Keratinocyte (primary cell): ENCODE data around the gene TMEM132D. TPM values are rescaled to one million over a fixed set of nuclear protein-coding genes. Genes with fewer than 3 reads are reported as not detected.

ENCODE experiments used
- DNase-seq: peaks from one replicate; pipeline ENCODE4 v3.0.0-alpha.2; 2011; ENCODE audit warnings: low read depth, missing footprints, low spot score
- FAIRE-seq: peaks from 2 replicates; lab custom pipeline; 2011; peaks lifted over from hg19 to GRCh38; lab: Jason Lieb, UNC
- H2AFZ ChIP-seq: 2 replicates; pipeline ENCODE4 v1.6.0; 2012; ENCODE audit warnings: low read length, control low read depth, inconsistent platforms; ENCODE audit not compliant: control insufficient read depth
- H3K27ac ChIP-seq: 2 replicates; pipeline ENCODE4 v1.5.1; 2011; ENCODE audit warnings: low read length; ENCODE audit not compliant: control insufficient read depth, insufficient read depth
- H3K27me3 ChIP-seq: 3 replicates; pipeline ENCODE4 v1.6.0; 2011; ENCODE audit warnings: low read length; ENCODE audit not compliant: control insufficient read depth, insufficient read depth; ENCODE audit errors: extremely low read depth
- H3K36me3 ChIP-seq, 2 experiments: 2 replicates in 1 of 2; 3 replicates in 1 of 2; pipeline ENCODE4 v1.5.1; 2011; ENCODE audit warnings: low read length in 2 of 2, mild to moderate bottlenecking in 1 of 2; ENCODE audit not compliant: control insufficient read depth in 2 of 2, insufficient read depth in 2 of 2; ENCODE audit errors: extremely low read depth in 1 of 2
- H3K4me1 ChIP-seq: 3 replicates; pipeline ENCODE4 v1.5.1; 2011; ENCODE audit warnings: low read length; ENCODE audit not compliant: control insufficient read depth, insufficient read depth; ENCODE audit errors: extremely low read depth
- H3K4me2 ChIP-seq: 3 replicates; pipeline ENCODE4 v1.6.0; 2011; ENCODE audit warnings: low read depth, low read length; ENCODE audit not compliant: control insufficient read depth, insufficient read depth; ENCODE audit errors: extremely low read depth
- H3K4me3 ChIP-seq, 3 experiments: fragments of 200-600 bp in 1 of 3; sonication (generic) in 1 of 3; 2 replicates in 2 of 3; 3 replicates in 1 of 3; pipeline ENCODE4 v1.5.1; 2011 to 2016; ENCODE audit warnings: low read length in 3 of 3, mild to moderate bottlenecking in 3 of 3, control low read depth in 2 of 3, inconsistent platforms in 1 of 3, low read depth in 1 of 3, mixed read lengths in 1 of 3, mixed run types in 1 of 3, moderate library complexity in 1 of 3; ENCODE audit not compliant: control insufficient read depth in 2 of 3, insufficient read depth in 2 of 3; ENCODE audit errors: extremely low read depth in 1 of 3
- H3K79me2 ChIP-seq: 2 replicates; pipeline ENCODE4 v1.6.0; 2012; ENCODE audit warnings: low read length; ENCODE audit not compliant: control insufficient read depth, insufficient read depth
- H3K9ac ChIP-seq: 3 replicates; pipeline ENCODE4 v1.6.0; 2011; ENCODE audit warnings: low read length; ENCODE audit not compliant: control insufficient read depth, insufficient read depth; ENCODE audit errors: extremely low read depth
- H3K9me1 ChIP-seq: 3 replicates; pipeline ENCODE4 v1.6.0; 2011; ENCODE audit warnings: low read length; ENCODE audit not compliant: control insufficient read depth, insufficient read depth; ENCODE audit errors: extremely low read depth
- H3K9me3 ChIP-seq: 2 replicates; pipeline ENCODE4 v1.5.1; 2012; ENCODE audit warnings: low read depth, low read length; ENCODE audit not compliant: control insufficient read depth
- H4K20me1 ChIP-seq: 3 replicates; pipeline ENCODE4 v1.6.0; 2011; ENCODE audit warnings: low read length; ENCODE audit not compliant: control insufficient read depth, insufficient read depth; ENCODE audit errors: extremely low read depth
- CTCF ChIP-seq, 3 experiments: IDR thresholded peaks in 1 of 3; conservative IDR thresholded peaks in 1 of 3; optimal IDR thresholded peaks in 1 of 3; 2 replicates in 2 of 3; 3 replicates in 1 of 3; pipeline versions ENCODE3 to v1.5.1; 2011; ENCODE audit warnings: low read length in 3 of 3, mild to moderate bottlenecking in 3 of 3, moderate library complexity in 2 of 3, control low read depth in 1 of 3, inconsistent platforms in 1 of 3; ENCODE audit not compliant: insufficient read depth in 2 of 3; ENCODE audit errors: extremely low read depth in 1 of 3
- EZH2 ChIP-seq: IDR thresholded peaks from one replicate; pipeline ENCODE4 v1.6.1; 2012; ENCODE audit warnings: inconsistent platforms, mild to moderate bottlenecking, low read length, moderate library complexity
- dilution Hi-C: fragments of 300-500 bp; cut with MboI; formaldehyde crosslinking; loops from one replicate; pipeline ENCODE4 v1.7.0; 2020; ENCODE audit warnings: low sequenced_read_pairs; ENCODE audit not compliant: extremely low pct_ligation_motif_present
- polyA plus RNA-seq, 5 experiments: library from polyadenylated mRNA; depleted of rRNA in 3 of 5; stranded (reverse) in 3 of 5; stranded (forward) in 1 of 5; unstranded in 1 of 5; fragments of >200 nt; gene quantifications; 1 replicate in 1 of 5; 2 replicates in 3 of 5; 3 replicates in 1 of 5; pipeline versions ENCODE4 v1.2.1 to v1.2.3, GENCODE V29; 2011 to 2012; ENCODE audit warnings: missing spikeins in 2 of 5, low read depth in 1 of 5, low replicate concordance in 1 of 5

Gene TMEM132D
- polyA plus RNA-seq, 1 donor (not counting 4 experiments of a cell fraction or from before 2014, with no cell fraction given), result not detected

- no peak overlapping the region for H2AFZ ChIP-seq
- no peaks in the 10 kb centered on the region for H4K20me1 ChIP-seq
- H3K9me3 ChIP-seq, result peaks cover 3% of the 10 kb centered on the region
- no peak overlapping the region for H3K9ac ChIP-seq
- no peaks in the 10 kb centered on the region for H3K27me3 ChIP-seq
- no peaks in the 10 kb centered on the region for H3K4me1 ChIP-seq
- H3K36me3 ChIP-seq, result no peaks in the 10 kb centered on the region
- TF ChIP-seq CTCF (optimal IDR thresholded peaks at IDR 0.05 in 1 of 3, IDR thresholded peaks at IDR 0.05 in 1 of 3, conservative IDR thresholded peaks at IDR 0.05 in 1 of 3; ENCODE audit: extremely low read depth in 1 of 3, insufficient read depth in 2 of 3, low read length in 3 of 3) (no peak), EZH2 (no peak)
- FAIRE-seq, result no peak
- no peak for DNase-seq
- no peaks in the 10 kb centered on the region for H3K79me2 ChIP-seq
- no peaks in the 10 kb centered on the region for H3K9me1 ChIP-seq
- dilution Hi-C loops, result no loop called here
- no peak overlapping the region for H3K4me2 ChIP-seq
- H3K4me3 ChIP-seq, result no peak overlapping the region
- no peak overlapping the region for H3K27ac ChIP-seq
Observed at GRCh38 chr12:129241852-129242251, 662.0 kb downstream of the TMEM132D start.

- no peak overlapping the region for H2AFZ ChIP-seq
- H3K9me1 ChIP-seq, result no peaks in the 10 kb centered on the region
- H3K4me3 ChIP-seq, result no peak overlapping the region
- no peaks in the 10 kb centered on the region for H3K79me2 ChIP-seq
- no peak overlapping the region for H3K27ac ChIP-seq
- no peak for FAIRE-seq
- no peaks in the 10 kb centered on the region for H3K27me3 ChIP-seq
- TF ChIP-seq CTCF (optimal IDR thresholded peaks at IDR 0.05 in 1 of 3, IDR thresholded peaks at IDR 0.05 in 1 of 3, conservative IDR thresholded peaks at IDR 0.05 in 1 of 3; ENCODE audit: extremely low read depth in 1 of 3, insufficient read depth in 2 of 3, low read length in 3 of 3) (no peak), EZH2 (no peak)
- no peaks in the 10 kb centered on the region for H3K36me3 ChIP-seq
- peaks cover 3% of the 10 kb centered on the region for H3K9me3 ChIP-seq
- DNase-seq, result no peak
- H3K4me1 ChIP-seq, result no peaks in the 10 kb centered on the region
- no peak overlapping the region for H3K4me2 ChIP-seq
- dilution Hi-C loops, result no loop called here
- H4K20me1 ChIP-seq, result no peaks in the 10 kb centered on the region
- H3K9ac ChIP-seq, result no peak overlapping the region
Observed at GRCh38 chr12:129237881-129238280, 665.9 kb downstream of the TMEM132D start.
